GM18519 (cell line): ENCODE data around the gene CFAP69.
"Not testable (repeated sequence)": the region's sequence is repeated elsewhere in the genome, so short reads cannot be mapped to it uniquely, and the experiment has no call there.

Experiments used
- ATAC-seq: cut with Tn5 transposase; IDR thresholded peaks from one replicate; pipeline ENCODE4 v1.9.1; 2021; ENCODE audit warnings: mild to moderate bottlenecking, moderate library complexity; ENCODE audit not compliant: unreplicated experiment, low FRiP score

CFAP69 gene

DNA sequence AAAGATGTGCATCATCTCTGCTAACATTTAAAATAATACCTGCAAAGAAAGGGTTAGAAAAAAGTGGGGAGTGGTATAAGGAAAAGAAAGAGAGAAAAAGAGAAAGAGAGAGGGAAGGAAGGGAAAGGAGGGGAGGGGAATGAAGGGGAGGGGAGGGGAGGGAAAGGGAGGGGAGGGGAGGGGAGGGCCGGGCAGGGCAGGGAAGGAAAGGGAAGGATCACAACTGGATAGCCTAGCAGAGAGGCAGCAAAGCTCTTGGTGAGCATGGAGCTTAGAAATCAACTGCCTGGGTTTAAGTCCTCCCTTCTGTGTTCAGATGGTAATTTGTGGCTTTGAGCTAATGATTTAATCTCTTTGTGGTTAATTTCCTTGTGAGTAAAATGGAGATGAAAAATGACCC is 81.5 kb downstream of the CFAP69 start:
- no peak for ATAC-seq

GRCh38 chr7:90334193-90334843 is 89.3 kb downstream of the CFAP69 start:
- no peak for ATAC-seq

DNA sequence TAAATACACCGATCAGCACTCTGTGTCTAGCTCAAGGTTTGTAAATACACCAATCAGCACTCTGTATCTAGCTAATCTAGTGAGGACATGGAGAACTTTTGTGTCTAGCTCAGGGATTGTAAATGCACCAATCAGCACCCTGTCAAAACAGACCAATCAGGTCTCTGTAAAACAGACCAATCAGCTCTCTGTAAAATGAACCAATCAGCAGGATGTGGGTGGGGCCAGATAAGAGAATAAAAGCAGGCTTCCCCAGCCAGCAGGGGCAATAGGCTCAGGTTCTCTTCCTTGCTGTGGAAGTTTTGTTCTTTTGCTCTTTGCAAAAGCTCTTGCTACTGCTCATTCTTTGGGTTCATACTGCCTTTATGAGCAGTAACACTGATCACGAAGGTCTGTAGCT is 90.0 kb downstream of the CFAP69 start:
- not testable (repeated sequence) for ATAC-seq

DNA sequence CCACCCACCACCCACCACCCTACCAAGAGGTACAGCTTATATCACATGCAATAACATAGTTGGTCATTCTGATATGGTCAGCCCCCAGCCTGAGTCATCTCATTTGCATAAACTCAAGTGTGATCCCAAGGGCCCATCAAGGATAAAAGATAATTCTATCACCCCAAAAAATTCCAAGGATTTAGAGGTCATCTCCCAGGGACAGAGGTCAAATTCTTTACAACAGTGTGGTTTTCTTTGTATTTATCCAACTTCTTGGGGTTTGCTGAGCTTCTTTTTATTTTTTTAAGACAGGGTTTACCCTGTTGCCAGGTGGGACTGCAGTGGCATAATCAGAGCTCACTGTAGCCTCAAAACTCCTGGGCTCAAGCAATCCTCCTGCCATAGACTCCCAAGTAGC is 92.1 kb downstream of the CFAP69 start:
- ATAC-seq, result no peak

DNA sequence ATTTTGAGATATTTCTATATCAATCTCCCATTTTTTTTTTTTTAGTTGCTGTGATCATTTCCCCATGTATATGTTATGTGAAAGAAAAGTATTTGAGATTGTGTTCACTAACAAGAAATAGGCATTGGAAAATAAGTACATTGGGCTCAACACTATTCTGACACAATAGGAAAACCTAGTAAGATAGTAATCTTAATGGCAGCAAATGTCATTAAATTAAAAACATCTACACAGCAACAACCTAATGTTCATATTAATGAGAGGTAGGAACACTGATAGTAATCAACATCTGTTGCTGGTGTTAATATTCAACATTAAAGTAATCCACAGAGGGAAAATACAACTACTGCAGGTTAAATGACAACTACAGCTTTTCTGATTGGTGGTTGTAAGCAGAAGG is 100.0 kb downstream of the CFAP69 start:
- ATAC-seq, result no peak

DNA sequence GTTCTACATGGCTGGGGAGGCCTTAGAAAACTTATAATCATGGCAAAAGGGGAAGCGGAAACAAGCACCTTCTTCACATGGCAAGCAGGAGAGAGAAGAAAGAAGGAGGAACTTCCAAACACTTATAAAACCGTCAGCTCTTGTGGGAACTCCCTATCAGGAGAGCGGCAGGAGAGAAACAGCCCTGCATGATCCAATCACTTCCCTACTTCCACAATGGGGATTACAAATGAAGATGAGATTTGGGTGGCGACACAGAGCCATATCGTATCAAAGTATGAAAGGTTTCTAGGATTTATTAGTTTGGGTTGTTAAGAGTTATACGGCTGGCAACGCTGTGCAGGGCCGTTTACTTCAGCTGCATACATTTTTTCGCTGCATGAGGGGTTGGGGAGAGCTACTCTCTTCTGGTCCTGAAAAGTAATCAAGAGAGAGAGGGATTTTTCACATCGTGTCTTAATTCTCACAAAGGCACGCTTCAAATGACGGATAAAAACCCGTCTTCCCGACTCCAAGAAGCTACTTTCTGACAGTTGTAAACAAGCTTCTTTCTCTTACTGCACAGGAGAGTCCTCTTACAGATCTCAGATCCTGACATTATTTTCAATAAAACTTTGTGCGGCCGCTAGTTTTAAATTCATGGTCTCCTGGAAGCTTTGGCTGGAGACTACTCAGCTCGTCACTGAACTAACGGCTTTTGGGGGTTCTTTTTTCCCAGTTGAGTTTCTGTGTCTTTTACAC is 100.8 kb downstream of the CFAP69 start:
- peak; percentile 1 for ATAC-seq

GRCh38 chr7:90346336-90347125 is 101.6 kb downstream of the CFAP69 start, which contains the start of gene GTPBP10:
Gene GTPBP10, plus strand, starts transcription at chr7:90346716. Its CDS starts 26 bp downstream, at chr7:90346742.
- ATAC-seq, result peak; percentile 94

DNA sequence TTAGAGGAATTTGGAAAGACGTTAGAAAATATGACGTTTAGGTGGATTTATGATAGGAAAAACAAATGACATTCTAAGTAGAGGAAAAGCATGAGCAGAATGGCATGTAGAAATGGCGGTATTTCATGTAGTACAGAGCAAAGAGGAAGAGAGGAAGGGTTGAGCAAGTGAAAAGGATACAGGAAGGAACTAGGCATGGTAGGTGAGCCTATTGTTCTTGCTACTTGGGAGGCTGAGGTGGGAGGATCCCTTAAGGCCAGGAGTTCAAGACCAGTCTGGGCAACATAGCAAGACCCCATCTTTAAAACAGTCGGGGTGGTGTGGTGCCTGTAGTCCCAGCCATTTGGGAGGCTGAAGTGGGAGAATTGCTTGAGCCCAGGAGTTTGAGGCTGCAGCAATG is 102.8 kb downstream of the CFAP69 start:
- no peak for ATAC-seq

DNA sequence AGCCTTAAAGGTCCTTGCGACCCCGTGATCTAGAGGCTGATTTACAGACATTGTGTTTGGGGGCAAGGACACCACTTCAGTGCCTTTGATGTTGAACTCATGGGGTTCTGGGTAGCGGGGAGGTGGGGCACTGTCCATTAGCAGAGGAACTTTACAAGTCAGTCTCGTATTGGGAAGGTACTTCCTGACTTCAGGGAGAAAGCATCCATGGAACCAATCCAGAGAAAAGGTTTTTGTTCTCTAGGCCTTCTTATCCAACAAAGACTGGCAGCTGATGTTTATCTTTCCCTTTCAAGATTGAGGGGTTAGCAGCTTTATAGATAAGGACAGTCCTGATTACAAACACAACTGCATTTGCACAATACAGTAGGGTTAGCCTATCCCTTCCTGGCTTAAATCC is 104.3 kb downstream of the CFAP69 start:
- no peak for ATAC-seq

DNA sequence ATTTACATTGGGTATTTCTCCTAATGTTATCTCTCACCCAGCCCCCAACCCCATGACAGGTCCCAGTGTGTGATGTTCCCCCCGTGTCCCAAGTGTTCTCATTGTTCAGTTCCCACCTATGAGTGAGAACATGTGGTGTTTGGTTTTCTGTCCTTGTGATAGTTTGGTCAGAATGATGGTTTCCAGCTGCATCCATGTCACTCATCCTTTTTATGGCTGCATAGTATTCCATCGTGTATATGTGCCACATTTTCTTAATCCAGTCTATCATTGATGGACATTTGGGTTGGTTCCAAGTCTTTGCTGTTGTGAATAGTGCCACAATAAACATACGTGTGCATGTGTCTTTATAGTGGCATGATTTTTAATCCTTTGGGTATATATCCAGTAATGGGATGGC is 105.1 kb downstream of the CFAP69 start:
- ATAC-seq, result not testable (repeated sequence)

- ATAC-seq, result no peak
Measured at GRCh38 chr7:90351987-90352386, 107.0 kb downstream of the CFAP69 start.
